SK-N-MC (cell line): Measurements from ENCODE around the gene SYCP2.

ENCODE experiments used
- EZH2 ChIP-seq: fragments of 200-600 bp; sonication (generic); IDR thresholded peaks from one replicate; pipeline ENCODE4 v1.6.1; 2017; ENCODE audit warnings: antibody characterized with exemption
- FOXP2 ChIP-seq: optimal IDR thresholded peaks from 2 replicates; pipeline ENCODE3; 2011; ENCODE audit warnings: mild to moderate bottlenecking, moderate library complexity; ENCODE audit not compliant: insufficient read depth; ENCODE audit errors: extremely low read length, control extremely low read depth
- POLR2AphosphoS5 ChIP-seq: IDR thresholded peaks from 2 replicates; pipeline ENCODE4 v1.6.1; 2012; ENCODE audit warnings: mild to moderate bottlenecking, low read depth, low read length, borderline replicate concordance

DNA sequence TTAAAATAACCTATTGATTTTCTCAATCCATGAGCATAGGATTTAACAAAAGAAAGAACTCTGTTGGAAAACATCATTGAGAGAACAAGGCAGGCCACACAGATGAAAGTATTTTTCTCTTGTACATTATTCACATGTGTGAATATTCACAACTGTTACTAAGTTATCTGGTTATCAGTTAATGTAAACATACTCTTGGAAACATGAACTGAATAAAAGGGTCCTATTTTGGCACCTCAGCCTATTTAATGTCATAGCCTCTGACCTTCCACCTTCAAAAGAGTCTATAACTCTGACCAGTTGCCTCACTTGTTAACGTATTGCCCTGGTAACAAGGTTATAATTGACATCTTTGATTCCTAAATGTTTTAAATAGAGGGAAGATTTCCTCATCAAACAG is 8.1 kb downstream of the SYCP2 start:
- TF ChIP-seq EZH2 (no peak), POLR2AphosphoS5 (no peak), FOXP2 (no peak)
